GM21619 (cell line): ENCODE data around the gene IQUB.
"Not testable (repeated sequence)": the region's sequence is repeated elsewhere in the genome, so short reads cannot be mapped to it uniquely, and the experiment has no call there.

Experiments used
- ATAC-seq: cut with Tn5 transposase; IDR thresholded peaks from one replicate; pipeline ENCODE4 v1.9.1; 2021; ENCODE audit not compliant: unreplicated experiment

IQUB gene

DNA sequence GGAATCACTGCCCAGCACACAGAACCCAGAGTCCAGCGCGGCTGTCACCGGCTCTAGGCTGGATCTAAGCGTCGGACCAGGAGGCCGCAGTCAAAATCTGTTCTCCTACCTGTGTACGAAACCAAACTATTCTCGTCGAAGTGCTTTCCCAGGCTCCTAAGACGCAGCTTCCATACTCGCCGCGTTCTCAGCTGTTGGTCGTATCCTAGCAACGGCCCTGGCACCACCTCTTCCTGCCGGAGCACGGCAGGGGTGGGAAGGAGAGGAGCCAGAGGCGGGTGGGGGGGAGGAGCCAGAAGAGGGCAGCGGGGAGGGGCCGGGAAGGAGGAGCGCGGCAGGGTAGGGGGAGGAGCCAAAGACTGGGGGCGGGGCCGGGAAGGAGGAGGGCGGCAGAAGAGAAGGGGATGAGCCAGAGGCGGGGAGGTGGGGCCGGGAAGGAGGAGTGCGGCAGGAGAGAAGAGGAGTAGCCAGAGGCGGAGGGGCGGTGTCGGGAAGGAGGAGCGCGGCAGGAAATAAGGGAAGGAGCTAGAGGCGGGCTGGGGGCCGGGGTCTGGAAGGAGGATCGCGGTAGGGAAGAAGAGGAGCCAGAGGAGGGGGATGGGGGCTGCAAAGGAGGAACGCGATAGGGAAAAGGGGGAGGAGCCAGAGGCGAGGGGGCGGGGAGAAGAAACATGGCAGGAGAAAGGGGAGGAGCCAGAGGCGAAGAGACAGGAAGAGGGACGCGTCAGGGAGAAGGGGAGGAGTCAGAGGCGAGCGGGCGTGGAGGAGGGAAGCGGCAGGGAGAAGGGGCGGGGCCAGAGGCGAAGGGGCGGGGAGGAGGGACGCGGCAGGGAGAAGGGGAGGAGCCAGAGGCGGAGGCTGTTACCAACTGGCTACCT lies at the start of gene IQUB:
TSS of gene IQUB (minus strand) at position 213 of the 878 bp plus-strand sequence. CDS start 22,255 bp downstream, outside the sequence.
- ATAC-seq, result peak; percentile 65

DNA sequence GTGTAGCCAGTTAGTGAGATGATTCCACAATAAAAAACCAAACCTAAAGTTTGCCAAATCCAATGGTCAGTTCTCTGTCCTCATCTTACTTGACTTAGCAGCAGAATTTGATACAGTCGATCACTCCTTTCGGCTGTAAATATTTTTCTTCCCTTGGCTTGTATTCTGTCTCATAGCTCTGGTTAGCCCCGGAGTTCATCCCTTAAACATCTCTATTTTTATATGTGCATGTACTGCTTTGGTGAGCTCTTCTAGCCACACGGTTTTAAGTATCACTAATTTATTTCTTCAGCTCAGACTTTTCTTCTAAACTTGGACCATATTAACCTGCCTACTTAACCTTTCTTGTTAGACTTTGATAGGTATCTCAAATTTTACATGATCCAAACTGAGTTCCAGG lies 49.4 kb upstream of the IQUB start:
- no peak for ATAC-seq

DNA sequence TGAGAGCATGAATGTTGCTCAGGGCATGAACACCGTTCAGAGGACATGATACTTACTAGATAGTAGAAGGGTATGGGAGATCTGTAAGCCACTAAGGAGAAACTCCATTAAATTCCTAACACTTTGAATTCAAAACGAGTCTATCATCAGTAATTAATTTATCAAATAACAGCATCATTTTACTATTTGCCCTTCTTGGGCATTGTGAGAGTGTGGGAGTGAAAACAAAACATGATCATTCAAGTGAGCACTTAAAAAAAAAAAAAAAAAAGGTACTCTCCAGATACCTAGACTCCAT lies 46.7 kb upstream of the IQUB start:
- ATAC-seq, result no peak

DNA sequence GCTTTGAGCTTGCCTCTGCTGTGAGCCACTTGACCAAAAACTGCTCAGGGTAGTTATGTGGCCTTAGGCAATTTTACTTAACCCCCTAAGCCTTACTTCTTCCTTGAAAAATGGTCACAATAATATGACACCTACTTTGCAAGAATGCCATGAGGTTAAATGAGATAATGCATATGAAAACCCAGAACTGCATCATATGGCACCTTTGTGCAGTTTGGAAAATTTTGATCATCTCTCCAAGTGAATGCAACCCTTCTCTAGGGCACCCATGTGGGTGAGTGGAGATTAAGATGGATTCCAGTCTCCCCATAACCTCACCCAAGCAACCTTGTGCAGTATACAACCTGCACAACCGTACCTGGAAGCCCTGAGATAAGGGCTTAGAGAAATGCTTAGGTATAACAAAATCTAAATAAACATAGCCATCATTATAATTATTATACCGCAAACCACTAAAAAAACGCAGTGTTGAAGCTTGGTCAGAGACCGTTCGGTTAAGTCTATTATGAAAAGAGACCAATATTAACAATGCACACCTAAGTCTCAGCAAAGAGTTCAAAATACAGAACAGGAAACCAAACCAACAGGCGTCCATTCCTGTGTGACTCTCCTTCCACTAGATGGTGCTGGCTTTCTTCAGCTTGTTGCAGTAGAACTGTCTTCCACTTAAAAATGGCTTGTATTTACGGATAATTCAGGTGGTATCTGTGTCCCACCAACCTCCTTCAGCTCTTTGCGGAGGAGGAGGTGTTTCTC lies 46.2 kb upstream of the IQUB start:
- ATAC-seq, result peak; percentile 84

DNA sequence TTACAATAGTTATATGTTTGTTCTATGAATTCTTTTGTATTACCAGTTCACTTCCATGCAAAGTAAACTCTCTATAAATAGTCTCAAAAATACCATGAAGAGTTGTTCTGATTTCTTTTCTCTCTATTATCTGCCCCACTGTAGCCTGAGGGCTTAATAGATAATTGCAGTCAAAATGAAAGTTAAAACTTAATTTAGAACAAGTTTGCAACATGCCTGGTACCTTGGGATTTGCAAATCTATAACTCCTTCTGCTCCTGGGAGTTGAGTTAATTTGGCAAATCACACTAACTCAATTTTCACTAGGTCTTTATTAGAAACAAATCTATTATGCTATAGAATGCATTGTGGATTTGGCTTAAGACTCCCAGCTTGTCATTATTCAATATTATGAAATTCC lies 45.0 kb upstream of the IQUB start:
- ATAC-seq, result no peak

DNA sequence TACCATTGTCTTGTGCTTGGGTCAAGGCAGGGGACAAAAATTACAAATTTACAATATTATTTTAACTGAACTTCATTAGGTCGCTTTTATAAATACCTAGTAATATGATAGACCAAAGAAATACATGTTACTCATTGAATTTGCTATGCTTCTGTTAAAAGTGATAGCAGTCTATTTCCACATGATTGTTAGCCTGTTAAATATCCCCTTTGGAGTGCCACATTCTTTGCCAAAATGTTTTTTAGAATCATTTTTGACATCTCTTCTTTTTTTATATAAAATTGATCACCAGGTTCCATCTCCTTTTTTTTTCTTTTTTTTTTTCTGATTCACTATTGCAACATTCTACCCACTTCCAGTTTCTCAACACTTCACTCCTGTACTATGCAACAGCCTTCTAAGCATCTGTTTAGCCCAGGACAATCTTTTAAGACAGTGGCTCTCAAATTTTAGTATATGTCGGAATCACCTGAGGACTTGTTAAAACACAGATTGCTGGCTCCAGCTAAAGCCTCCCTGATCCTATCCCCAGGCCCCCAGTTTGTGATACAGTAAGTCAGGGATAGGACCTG lies 39.6 kb upstream of the IQUB start:
- no peak for ATAC-seq

DNA sequence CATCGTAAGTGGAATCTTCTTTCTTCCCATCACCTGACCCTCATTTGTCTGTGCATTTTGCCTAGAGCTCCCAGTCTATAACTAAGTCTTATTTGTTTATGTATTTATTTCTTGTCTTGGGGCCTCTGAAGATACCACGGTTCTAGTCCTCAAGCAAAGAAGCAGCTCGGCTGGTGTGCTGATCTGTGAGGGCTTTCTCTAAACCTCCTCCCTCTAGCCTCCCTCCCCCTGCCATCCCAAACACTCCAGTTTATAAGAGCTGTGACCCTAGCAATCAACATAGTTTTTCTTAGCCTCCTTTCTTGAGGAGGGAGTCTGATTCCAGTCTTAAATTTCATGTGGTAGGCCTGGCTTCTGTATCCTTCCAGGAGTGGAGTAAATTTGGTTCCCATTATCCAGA lies 38.9 kb upstream of the IQUB start:
- no peak for ATAC-seq

DNA sequence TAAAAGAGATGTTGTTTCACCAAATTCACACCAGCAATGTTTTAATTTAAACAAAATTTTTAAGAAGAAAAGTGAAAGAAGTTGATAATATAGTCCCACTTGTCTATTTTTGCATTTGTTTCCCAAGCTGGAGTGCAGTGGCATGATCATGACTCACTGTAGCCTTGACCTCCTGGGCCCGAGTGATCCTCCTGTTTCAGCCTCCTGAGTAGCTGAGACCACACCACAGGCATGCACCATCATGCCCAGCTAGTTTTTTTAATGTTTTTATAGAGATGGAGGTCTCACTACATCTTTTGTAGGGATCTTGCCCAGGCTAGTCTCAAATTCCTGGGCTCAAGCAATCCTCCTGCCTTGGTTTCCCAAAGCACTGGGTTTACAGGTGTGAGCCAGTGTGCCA lies 37.3 kb upstream of the IQUB start:
- ATAC-seq, result no peak

DNA sequence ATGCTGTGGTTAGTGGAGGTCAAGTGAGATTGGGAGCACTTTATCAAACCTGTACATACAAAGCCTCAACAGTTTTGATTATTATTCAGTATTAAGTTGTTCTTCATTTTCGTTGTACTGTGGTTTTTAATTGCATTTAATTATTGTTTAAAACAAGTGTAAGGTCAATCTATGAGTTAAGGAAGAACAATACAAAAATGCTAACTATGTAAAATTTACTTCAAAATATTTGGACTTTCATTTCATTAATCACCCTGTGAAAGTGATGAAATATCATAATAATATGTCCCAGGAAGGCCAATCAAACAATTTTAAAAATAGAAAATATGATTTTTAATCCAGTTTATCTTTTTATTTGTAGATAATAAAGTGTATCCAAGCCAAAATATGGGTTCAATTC lies 36.8 kb upstream of the IQUB start:
- ATAC-seq, result no peak

DNA sequence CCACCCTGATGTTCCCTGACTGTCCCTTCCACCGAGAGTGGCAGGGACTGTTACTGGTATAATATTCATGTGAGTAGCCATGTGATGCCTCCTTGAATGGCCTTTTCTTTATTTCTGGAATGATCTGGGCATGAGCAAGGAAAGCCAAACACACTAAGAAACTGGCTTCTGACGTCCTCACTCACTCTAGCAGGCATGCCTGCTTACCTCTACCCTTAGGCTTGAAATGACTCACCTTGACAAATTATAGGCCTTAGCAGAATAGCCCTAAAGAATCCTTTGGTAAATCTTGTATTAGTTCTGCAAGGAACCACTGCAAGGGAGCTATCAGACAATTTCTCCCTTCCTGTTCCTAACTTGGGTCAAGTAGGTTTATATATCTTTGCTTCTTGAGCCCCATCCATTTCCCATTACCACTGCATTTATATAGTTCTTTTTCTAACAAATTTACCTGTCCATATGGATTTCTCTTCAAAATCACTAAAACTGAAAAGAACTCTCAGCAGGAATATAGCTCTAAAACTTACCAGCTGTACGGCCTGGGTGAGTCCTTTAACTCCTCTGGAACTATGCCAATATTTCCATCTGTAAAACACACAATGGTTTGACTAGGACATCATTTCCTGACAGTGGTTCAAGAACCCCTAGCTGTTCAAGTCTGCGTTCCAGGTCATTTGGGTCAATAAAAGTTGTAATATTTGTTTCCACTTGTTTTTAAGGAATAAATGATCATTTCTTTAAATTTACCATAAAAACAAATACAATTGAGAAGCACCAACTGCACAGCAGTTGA lies 36.2 kb upstream of the IQUB start:
- ATAC-seq, result no peak

DNA sequence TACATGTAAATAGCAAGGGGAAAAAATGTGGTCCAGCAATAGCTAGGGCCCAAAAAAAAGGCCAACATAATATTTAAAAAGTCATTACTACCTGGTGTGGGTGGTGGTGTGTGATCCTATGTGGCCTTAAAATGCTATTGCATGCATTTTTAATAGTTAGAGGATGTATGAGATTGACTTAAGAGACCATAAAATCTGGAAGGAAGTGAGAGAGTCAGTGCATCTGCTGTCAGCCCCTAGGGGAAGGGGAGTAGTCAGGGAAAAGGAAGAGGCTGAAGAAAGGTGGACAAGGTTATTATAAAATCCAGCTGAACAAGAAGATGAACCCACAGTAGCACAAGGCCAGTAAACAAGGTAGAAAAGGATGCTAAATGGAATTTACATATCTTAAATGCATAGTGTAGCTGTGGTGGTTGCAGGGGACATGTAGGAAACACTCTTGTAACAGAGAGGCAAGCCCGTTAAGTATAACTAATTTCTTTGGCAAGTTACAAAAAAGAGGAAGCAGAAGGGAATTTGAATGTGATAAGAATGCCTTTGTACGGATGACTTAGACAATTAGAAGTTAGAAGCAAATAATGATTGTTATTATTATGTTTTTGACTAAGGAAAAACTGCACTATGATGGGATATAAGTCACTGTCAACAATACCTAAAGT lies 35.1 kb upstream of the IQUB start:
- ATAC-seq, result no peak

DNA sequence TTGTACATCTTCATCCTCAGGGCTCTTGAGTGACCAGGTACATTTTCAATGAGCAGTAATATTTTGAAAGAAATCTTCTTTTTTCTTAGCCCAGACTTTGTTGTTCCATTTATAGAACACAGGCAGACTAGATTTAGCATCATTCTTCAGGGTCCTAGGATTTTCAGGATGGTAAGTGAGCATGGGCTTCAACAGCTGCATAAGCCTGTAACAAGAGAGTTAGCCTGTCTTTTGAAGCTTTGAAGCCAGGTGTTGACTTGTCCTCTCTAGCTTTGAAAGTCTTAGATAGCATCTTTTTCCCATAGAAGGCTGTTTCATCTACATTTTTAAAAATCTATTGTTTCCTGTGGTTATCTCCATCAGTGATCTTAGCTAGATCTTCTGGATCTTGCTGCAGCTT lies 27.7 kb upstream of the IQUB start:
- ATAC-seq, result no peak

DNA sequence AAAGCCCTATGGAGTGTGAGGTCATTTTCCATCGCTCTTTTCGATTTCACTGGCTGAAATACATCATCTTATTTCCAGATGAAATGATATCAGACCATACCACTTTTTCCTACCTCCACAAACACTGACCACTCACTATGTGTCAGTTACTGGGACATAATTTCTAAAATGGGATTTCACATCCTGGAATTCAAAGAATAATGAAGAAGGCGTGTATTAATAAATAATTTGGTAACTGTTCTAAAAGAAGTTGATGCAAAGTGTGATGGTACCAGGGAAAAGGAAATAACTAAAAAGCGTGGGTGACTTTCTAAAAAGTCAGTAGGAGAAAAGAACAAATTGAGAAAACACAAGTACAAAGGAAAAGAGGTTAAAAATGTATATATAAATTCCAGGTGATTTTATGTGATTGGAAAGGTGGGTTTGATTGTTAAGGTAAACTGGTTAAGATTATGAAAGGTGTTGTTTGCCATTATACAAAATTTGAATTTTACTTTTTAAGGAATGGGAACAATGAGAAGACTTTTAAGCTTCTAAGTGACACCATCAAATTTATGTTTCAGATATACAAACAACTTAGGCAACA lies 24.0 kb upstream of the IQUB start:
- ATAC-seq, result no peak

DNA sequence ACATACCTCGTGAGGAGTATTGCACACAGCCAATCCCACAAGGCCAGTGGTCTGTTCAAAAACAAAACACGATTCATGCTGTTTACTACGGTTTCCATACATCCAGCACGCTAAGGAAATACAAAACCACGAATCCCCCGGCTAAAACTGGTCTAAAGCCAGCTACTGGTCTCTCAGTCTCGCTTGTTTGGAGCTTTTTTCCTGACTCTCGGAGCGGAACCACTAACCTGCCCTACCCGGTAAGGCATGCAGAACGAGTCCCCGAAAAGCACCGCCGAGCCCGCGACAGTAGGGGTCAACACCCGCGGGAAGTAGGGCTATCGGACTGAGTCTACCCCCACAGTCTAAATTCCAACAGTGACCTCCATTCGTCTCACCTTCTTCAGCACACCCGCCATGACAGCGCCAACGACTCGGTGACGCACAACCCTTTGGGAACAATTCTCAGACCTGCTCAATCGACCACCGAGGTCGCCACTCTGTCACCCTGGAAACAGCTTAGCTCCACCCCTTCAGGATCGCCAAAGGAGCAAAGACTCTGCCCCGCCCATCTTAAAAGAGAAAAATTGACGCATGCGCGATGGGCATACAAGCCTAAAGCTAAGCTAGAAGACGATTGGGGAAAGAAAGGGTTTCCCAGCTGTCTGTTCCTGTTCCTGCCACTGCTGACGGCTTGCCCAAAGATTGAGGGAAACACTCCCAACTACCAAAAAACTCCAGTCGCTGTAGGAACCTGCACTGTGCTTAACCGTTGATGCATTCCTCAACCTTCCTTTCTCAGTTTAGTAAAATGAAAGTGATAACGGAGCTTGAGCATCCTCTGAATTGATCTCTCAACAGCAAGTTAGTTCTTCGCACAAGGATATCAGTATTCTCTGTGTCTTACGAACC lies 23.2 kb upstream of the IQUB start, which contains the start of gene NDUFA5:
TSS of gene NDUFA5 (minus strand) at position 421 of the 891 bp plus-strand sequence. CDS start at position 398, 23 bp downstream.
- peak; percentile 97 for ATAC-seq

DNA sequence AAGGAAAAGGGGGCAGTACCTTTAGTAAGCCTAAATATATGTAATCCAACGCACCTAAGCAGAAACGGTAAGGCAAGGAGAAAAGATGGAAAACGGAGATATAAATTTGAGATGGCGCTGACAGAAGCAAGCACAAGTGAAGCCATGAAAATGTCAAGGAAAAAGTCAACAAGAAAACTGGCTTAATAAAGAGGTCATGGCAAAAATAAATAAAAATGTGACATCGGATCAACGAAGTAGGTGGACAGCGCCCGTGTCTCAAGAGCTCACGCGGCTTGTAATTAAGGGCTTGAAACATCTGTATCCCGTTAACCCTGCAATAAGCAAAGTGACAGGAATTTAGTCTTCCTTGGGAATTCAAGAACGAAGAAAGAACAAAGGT lies 22.6 kb upstream of the IQUB start:
- ATAC-seq, result no peak

DNA sequence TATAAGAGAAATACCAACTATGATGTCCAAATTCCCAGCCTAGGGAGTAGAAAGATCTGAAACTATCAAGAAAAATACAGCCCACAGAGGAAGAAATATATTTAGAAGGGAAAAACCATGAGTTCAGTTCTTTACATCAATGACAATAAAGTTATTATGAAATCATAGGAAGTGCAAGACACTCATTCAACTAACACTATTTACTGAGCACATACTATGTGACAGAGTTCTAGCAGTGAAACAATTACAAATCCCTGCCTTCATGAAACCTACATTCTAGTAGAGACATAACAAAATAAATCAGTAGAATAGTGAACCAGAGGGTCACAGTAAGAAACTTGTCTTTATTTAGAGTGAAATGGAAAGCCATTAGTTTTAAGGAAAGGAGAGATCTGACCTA lies 21.1 kb upstream of the IQUB start:
- ATAC-seq, result no peak

DNA sequence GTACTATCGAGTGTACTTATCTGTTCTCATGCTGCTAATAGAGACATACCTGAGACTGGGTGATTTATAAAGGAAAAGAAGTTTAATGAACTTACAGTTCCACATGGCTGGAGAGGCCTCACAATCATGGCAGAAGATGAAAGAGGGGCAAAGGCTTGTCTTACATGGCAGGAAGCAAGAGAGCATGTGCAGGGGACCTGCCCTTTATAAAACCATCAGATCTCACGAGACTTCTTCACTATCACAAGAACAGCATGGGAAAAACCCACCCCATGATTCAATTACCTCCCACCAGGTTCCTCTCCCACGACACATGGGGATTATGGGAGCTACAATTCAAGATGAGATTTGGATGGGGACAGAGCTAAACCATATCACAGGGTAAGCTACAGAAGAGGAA lies 18.8 kb upstream of the IQUB start:
- no peak for ATAC-seq

DNA sequence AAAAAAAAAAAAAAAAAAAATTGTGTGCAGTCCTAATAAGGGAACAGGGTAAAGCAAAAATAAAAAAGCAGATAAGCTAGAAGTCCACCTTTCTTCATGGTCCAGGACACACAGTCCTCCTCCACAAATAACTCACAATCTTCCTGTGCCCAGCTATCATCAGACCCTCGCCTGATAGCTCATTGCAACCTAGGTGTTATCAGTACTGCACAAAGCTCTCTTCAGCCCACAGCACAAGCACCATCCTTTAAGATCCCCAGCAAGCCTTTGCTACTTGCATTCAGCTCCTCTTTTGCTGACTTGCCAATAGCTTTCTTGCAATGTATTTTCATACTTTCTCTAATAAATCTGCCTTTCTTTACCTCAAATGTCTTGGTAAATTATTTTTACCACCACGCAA lies 18.2 kb upstream of the IQUB start:
- ATAC-seq, result no peak

DNA sequence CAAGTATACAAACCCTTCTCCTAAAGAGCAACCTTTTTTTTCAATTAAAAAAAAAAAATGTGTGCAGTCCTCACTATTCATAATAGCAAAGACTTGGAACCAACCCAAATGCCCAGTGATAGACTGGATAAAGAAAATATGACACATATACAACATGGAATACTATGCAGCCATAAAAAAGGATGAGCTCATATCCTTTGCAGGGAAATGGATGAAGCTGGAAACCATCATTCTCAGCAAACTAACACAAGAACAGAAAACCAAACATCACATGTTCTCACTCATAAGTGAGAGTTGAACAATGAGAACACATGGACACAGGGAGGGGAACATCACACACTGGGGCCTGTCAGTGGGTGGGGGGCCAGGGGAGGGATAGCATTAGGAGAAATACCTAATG lies 17.7 kb upstream of the IQUB start:
- not testable (repeated sequence) for ATAC-seq
